Ishikawa (cell line): ENCODE results near the gene GBP6.

Experiments
- EP300 ChIP-seq: IDR thresholded peaks from 2 replicates; pipeline ENCODE4 v1.6.1; 2012; ENCODE audit warnings: borderline replicate concordance
- RAD21 ChIP-seq: IDR thresholded peaks from 2 replicates; pipeline ENCODE4 v1.6.1; 2012; ENCODE audit warnings: low read depth
- YY1 ChIP-seq: IDR thresholded peaks from 2 replicates; pipeline ENCODE4 v1.6.1; 2012; ENCODE audit warnings: low read depth

GRCh38 chr1:89363196-89363595, 663 bp upstream of the GBP6 start:
- TF ChIP-seq YY1 (no peak), EP300 (no peak), RAD21 (no peak)
